Vagina (tissue), 2 donors: ENCODE results near the gene MCOLN2. TPM values are rescaled to one million over a fixed set of nuclear protein-coding genes. Genes with fewer than 3 reads are reported as not detected.

Experiments
- DNase-seq, 2 donors: peaks; one replicate each; pipeline ENCODE4 v3.0.0-alpha.2; 2017; ENCODE audit errors: extremely low spot score in 2 of 2
- H3K27ac ChIP-seq: fragments of 200-600 bp; sonication (generic); one replicate; pipeline ENCODE4 v1.5.1; 2019
- H3K27me3 ChIP-seq: fragments of 200-600 bp; sonication (generic); one replicate; pipeline ENCODE4 v1.5.1; 2019
- H3K36me3 ChIP-seq, 2 donors: fragments of 200-600 bp; sonication (generic); one replicate each; pipeline ENCODE4 v1.5.1; 2017 to 2019
- H3K4me1 ChIP-seq: fragments of 200-600 bp; sonication (generic); one replicate; pipeline ENCODE4 v1.5.1; 2019
- H3K4me3 ChIP-seq, 2 donors: fragments of 200-600 bp; sonication (generic); 1 replicate in 1 of 2; 2 replicates in 1 of 2; pipeline ENCODE4 v1.5.1; 2016 to 2019
- H3K9me3 ChIP-seq: fragments of 200-600 bp; sonication (generic); one replicate; pipeline ENCODE4 v1.5.1; 2019
- CTCF ChIP-seq, 3 experiments: fragments of 450-650 bp in 2 of 3; fragments of 200-600 bp in 1 of 3; sonication (generic) in 1 of 3; IDR thresholded peaks; one replicate each; pipeline ENCODE4 v1.5.1; 2017 to 2019; ENCODE audit warnings: antibody characterized with exemption in 3 of 3, mild to moderate bottlenecking in 2 of 3, moderate library complexity in 2 of 3
- POLR2A ChIP-seq, 2 donors: fragments of 450-650 bp; IDR thresholded peaks; one replicate each; pipeline ENCODE4 v1.6.1; 2017; ENCODE audit warnings: antibody characterized with exemption in 2 of 2, mild to moderate bottlenecking in 2 of 2, moderate library complexity in 2 of 2
- POLR2AphosphoS5 ChIP-seq, 2 donors: sonication (generic); formaldehyde crosslinking; IDR thresholded peaks; one replicate each; pipeline ENCODE4 v1.9.0; 2017; ENCODE audit warnings: antibody characterized with exemption in 2 of 2, mild to moderate bottlenecking in 2 of 2, low read depth in 1 of 2; ENCODE audit not compliant: insufficient read depth in 1 of 2
- intact Hi-C: fragments of 100-400 bp; cut with DNase I; formaldehyde crosslinking; loops from one replicate; pipeline ENCODE4 v1.15.1; 2023
- total RNA-seq: library from RNA; depleted of rRNA; stranded (reverse); fragments of >200 nt; gene quantifications from one replicate; pipeline ENCODE4 v1.2.3, GENCODE V29; 2016

Gene MCOLN2
- total RNA-seq: 1.7 TPM

- H3K27me3 ChIP-seq: no peaks in the 10 kb centered on the region
- no peaks in the 10 kb centered on the region for H3K36me3 ChIP-seq
- TF ChIP-seq POLR2AphosphoS5 (IDR thresholded peaks at IDR 0.05; ENCODE audit: insufficient read depth in 1 of 2, low read depth in 1 of 2): peak in 1 of 2 donors; percentile 48
- no peak for TF ChIP-seq CTCF (IDR thresholded peaks at IDR 0.05)
- peak within 1 kb of the TSS; percentile 16 for H3K27ac ChIP-seq
- no peak for DNase-seq
- H3K4me3 ChIP-seq: peak within 1 kb of the TSS; percentile 56 to 73
- H3K4me1 ChIP-seq: peaks cover 25% of the 10 kb centered on the region
- H3K9me3 ChIP-seq: no peaks in the 10 kb centered on the region
- intact Hi-C loops: no loop called here
Observed at GRCh38 chr1:84996846-84997666, at the start of gene MCOLN2. Gene MCOLN2, minus strand, starts transcription at chr1:84997113. Its CDS starts 241 bp downstream, at chr1:84996872.

DNA sequence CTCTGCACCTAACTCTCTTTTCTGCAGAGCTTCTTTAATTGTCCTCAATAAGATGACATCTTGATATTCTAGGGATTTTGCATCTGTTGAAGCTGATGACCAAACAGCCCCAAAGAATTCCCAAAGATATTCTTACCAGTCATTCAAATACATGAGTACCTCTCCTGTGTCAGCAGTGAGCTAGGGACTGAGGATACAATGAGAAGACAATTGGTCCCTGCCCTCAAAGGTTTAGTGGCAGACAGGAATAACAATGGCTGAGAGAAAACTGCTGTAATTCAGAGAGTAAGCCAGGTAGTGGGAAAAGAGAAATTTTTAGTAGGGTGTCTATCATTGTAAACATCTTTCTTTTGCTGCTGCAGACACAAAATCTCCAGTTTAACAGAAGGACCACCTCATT, 45.5 kb upstream of the MCOLN2 start:
- no peak for DNase-seq
- Histone ChIP-seq H3K9me3 (no peaks in the 10 kb centered on the region), H3K27ac (no peak overlapping the region), H3K4me3 (no peak overlapping the region), H3K4me1 (no peaks in the 10 kb centered on the region), H3K36me3 (no peaks in the 10 kb centered on the region), H3K27me3 (no peaks in the 10 kb centered on the region)
- no peak for TF ChIP-seq POLR2A (IDR thresholded peaks at IDR 0.05)
- TF ChIP-seq CTCF (IDR thresholded peaks at IDR 0.05): no peak
- no peak for TF ChIP-seq POLR2AphosphoS5 (IDR thresholded peaks at IDR 0.05; ENCODE audit: insufficient read depth in 1 of 2, low read depth in 1 of 2)
- intact Hi-C loops: no loop called here

GRCh38 chr1:85041793-85042192, 44.9 kb upstream of the MCOLN2 start:
- H3K4me3 ChIP-seq: no peak overlapping the region
- intact Hi-C loops: no loop called here

DNA sequence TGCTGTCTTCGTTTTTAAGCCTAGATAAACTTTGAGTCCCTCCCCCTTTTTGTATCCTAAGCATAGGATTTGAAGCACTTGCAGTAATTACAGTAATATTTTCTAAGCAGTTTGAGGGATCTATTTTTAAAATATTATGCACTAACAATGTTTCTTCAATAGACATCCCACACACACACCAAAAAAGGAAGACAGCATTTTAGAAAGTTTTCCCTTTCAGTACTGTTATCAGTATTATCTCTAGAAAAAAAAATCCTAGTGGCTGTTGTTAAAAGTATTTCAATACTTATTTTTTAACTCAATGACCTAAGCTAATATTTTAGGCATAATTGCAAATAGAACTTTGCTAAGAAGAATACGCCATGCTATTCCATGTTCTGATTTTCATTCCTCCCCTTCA, 36.3 kb upstream of the MCOLN2 start:
- Histone ChIP-seq H3K27ac (no peak overlapping the region), H3K36me3 (no peaks in the 10 kb centered on the region), H3K27me3 (no peaks in the 10 kb centered on the region), H3K9me3 (no peaks in the 10 kb centered on the region), H3K4me3 (no peak overlapping the region), H3K4me1 (no peaks in the 10 kb centered on the region)
- no peak for DNase-seq
- intact Hi-C loops: no loop called here
- no peak for TF ChIP-seq CTCF (IDR thresholded peaks at IDR 0.05)
- TF ChIP-seq POLR2A (IDR thresholded peaks at IDR 0.05): no peak
- TF ChIP-seq POLR2AphosphoS5 (IDR thresholded peaks at IDR 0.05; ENCODE audit: insufficient read depth in 1 of 2, low read depth in 1 of 2): no peak

More at GRCh38 chr1:85041793-85042192, 44.9 kb upstream of the MCOLN2 start:
- no peaks in the 10 kb centered on the region for H3K9me3 ChIP-seq
- DNase-seq: no peak
- no peak overlapping the region for H3K27ac ChIP-seq
- no peaks in the 10 kb centered on the region for H3K27me3 ChIP-seq
- no peak for TF ChIP-seq CTCF (IDR thresholded peaks at IDR 0.05)
- no peak for TF ChIP-seq POLR2A (IDR thresholded peaks at IDR 0.05)
- no peak for TF ChIP-seq POLR2AphosphoS5 (IDR thresholded peaks at IDR 0.05; ENCODE audit: insufficient read depth in 1 of 2, low read depth in 1 of 2)
- no peaks in the 10 kb centered on the region for H3K36me3 ChIP-seq
- no peaks in the 10 kb centered on the region for H3K4me1 ChIP-seq

DNA sequence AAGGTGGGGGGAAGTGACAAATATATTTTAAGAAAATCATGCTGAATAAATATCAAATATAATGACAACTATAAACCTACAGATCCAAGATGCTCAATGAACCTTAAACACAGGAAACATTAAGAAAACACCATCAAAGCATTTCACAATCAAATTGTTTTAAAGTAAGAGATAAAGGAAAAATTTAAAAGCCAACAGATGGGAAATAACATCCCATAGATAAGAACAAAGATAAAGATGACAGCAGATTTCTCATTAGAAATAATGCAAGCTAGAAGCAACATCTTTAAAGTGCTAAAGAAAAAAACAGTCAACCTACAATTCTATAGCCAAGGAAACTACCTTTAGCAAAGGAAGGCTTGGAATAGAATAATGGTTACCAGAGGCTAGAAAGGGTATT, 33.6 kb upstream of the MCOLN2 start:
- no peak for DNase-seq
- Histone ChIP-seq H3K27ac (no peak overlapping the region), H3K4me1 (no peaks in the 10 kb centered on the region), H3K9me3 (no peaks in the 10 kb centered on the region), H3K36me3 (no peaks in the 10 kb centered on the region), H3K27me3 (no peaks in the 10 kb centered on the region), H3K4me3 (no peak overlapping the region)
- intact Hi-C loops: no loop called here
- TF ChIP-seq POLR2AphosphoS5 (IDR thresholded peaks at IDR 0.05; ENCODE audit: insufficient read depth in 1 of 2, low read depth in 1 of 2) (no peak), CTCF (IDR thresholded peaks at IDR 0.05) (no peak)
